ENCODE data around the gene STX1A.

The STX1A gene

DNA sequence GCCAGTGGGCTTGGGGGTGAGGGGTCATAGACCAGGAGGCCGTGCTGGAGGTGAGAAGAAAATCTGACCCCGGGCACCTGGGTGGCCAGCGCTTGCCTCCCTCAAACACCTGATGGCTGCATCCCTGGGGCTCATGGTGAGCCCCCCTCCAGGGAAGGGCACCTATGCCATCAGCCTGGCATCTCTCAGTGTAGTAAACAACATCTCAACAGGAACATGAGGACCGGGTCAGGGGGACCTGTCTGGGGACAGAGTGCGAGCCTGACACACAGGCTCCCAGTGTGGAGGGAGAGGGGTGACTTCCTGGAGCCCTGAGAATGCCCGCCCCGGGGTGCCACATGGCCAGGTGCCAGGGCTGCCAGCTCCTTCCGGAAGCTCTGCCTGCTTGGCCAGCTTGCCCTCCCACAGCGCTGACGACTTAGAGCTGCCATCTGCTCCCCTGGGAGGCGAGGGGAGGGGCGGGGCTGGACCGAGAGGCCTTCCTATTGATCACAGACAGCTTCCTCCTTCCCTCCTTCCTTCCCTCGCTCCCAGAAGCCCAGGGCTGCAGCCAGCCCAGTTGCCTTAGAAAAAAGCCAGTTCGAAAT is 12.3 kb downstream of the STX1A start:
- DNase-seq (ENCODE audit: low spot score) = no peak

DNA sequence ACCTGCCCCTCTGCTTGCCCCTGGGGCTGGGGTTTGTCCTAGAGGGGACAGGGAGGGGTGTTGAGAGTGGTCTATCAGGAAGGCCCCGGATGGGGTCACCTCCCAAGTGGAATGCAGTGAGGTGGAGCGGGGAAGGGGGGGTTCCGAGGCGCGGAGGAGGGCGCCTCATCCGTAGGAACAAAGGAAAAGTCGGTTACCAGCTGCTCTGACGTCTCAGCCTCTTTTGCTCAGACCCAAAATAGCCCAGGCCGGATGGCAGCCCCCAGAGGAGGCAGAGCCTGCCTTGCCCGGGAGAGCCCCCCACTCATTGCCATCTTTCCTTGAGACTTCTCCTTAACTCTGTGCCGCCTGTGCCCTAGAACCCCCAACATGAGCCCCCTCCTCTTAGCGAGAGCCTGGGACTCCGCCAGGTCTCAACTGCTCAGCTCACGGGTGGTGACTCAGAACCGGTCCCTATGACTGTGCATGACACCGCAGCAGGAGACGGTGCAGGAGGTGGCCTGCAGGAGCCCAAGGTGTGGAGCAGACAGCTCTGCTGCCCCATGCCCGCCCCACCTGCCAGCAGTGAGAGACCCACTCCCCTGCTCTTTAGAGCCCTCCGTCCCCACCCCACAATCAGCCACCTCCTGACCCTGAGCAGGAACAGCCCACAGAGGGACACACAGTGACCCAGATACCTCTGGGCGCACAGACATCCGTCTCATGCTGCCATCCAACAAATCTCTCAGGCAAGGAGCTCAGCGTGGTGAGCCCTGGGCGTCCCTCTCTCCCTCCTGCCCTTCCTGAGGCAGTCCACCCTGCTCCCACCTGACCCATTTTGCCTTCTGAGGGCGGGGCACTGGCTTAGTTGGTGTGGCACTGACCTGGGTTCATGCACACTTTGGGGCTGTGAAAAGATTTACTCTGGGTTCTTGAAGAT is 13.1 kb downstream of the STX1A start:
- DNase-seq (ENCODE audit: low spot score) = no peak

DNA sequence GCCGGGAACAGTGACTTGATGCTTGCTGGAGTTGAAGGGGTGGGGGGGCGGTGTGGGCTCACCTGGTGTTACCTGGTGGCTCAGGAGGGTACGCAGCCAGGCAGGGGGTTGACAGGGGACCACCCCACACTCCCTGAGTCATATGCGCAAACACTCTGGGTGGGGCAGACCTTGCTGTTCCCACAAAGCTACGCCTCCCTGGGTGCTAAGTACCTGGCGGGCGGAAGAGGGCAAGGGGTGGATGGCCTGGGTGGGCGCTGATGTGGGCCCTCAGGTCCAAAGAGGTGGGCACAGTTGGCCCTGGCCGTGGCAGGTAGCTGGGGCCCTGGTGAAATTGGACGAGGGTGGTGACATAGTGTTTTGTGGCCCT is 13.9 kb downstream of the STX1A start:
- no peak for DNase-seq (ENCODE audit: low spot score)

DNA sequence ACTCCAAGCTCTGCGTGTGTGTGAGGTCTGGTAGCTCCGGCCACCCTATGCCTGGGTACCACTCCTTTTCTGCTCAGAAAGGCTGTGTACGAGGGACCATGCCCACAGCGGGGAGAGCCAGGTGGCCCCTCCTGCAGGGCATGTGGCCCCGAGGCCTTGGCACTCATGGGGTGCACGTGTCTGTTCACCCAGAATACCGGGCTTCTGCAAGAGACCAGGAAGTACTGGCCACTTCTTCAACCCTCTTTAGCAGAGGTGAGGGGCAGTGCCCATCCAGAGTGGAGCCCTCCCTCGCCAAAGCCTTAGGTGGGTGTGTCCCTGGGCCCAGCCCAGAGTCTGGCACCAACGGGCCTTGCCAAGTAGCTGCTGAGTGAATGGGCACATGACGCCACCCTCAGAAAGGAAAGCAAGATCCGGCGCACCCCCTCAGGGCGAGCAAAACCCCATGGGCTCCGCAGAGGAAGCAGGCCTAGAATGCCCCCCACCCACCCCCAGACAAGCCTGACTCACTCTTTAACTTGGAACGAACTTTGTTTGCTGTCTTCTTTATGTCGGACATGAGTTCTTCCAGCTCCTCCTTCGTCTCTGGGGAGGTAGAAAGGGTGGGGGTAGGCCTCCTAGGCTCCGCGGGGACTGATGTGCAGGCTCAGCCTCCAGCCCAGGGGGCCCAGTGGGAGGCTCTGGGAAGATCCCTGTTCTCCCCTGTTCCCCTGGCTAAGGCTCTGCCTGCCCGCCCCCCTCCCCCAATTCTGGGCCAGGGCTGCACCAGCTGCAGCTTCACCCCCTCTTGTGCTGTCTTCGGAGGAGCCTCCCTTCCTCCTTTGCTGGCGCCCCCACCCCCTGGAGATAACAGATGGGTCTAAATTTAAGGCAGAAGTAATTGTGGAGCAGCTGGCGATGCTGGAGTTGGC is 14.6 kb downstream of the STX1A start:
- no peak for DNase-seq (ENCODE audit: low spot score)

DNA sequence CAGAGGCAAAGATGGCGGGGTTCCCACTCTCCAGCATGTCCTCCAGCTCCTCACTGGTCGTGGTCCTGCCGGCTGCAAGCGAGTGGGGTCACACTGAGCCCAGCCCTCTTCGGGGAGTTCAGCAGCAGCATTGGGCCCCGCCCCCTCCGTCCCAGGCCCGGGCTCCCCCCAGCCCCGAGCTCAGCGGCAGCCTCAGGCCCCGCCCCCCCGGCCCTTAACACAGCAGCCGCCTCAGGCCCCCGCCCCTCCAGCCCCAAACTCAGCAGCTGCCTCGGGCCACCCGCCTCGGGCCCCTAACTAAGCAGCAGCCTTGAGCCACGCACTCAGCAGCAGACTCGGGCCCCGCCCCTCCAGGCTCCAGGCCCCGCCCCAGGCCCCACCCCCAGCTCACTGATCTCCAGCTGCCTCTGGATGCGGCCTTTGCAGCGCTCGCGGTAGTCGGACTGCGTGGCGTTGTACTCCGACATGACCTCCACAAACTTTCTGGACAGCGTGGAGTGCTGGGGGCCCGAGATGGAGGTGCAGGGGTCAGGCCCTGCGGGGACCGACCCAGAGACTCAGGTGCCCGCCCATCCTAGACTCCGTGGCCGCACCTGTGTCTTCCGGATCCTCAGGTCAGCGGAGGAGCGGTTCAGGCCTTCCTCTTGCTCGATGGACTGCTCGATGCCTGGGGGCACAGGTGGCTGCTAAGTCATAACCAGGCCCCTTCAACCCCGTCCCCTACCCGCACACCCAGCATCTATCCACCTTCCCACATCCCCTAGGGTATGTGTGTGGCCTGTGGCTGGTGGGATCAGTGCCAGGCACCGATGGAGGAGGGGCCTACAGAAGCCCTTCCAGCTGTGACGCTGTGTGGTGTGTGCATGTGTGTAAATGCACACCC is 15.5 kb downstream of the STX1A start:
- peak; percentile 30 for DNase-seq (ENCODE audit: low spot score)

GRCh38 chr7:73703225-73703624 is 16.2 kb downstream of the STX1A start:
- no peak for DNase-seq (ENCODE audit: low spot score)

DNA sequence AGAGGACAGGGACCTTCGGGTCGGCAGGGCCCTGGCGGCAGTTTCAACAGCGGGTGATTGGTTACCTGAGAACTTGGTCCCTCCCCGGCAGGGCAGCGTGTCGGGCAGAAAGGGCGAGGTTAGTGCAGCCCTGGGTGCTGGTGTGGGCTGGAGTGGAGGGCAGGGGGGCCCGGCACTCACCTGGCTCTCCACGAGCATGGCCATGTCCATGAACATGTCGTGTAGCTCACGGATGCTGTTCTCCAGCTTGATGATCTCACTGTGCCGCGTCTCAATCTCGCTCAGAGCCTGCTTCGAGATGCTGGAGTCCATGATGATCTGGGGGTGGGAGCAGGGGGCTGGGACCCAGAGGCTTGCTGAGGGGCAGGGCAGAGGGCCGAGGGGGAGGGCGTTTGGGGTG is 16.8 kb downstream of the STX1A start:
- no peak for DNase-seq (ENCODE audit: low spot score)

DNA sequence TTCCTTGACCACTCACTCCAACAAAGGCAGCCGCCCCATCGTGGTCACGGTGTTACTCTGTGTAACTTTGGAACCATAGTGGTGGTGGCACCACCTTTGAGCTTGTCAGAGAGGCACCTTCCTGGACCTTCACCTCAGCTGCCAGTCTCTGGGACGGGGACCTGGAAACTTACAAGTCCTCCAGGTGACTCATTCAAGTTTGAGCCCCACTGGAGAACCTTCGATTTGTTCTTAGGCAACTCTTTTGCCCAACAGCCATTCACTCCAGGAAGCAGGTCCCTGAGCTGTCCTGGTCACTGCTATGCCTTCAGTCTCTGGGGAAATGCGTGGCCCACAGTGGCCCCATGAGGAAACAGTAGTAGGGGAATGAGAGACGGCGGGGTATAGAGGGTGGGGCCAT is 17.2 kb downstream of the STX1A start:
- DNase-seq (ENCODE audit: low spot score) = no peak

- DNase-seq (ENCODE audit: low spot score) = peak; percentile 30
These were observed 18.0 kb downstream of the STX1A start for GRCh38 chr7:73701357-73701995.

DNA sequence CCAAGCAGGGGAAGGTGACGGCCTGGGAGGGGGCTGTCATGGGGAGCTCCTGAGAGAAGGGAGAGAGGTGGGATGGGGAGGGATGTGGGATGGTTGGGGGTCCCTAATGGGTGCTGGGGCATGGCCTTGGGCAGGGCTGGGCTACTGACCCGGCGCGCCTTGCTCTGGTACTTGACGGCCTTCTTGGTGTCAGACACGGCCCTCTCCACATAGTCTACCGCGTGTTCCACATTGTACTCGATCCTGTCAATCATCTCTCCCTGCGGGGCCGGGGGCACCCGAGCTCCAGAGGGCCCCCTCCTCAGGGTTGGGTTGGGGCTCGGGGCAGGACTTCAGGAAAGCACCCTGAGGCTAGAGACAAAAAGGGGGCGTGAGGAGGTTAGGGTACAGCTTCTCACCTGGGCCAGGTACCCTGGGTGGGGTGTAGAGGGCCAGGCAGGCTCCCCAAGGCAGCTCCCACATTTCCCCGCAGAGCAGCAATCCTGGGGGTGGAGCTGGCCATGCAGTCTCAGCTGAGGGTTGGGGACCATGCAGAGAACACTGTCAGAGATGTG is 18.8 kb downstream of the STX1A start:
- no peak for DNase-seq (ENCODE audit: low spot score)

- DNase-seq (ENCODE audit: low spot score) = no peak
These were observed 19.4 kb downstream of the STX1A start for GRCh38 chr7:73700069-73700423.

- no peak for DNase-seq (ENCODE audit: low spot score)
These were observed 19.9 kb downstream of the STX1A start for GRCh38 chr7:73699370-73700068.

- DNase-seq (ENCODE audit: low spot score) = no peak
These were observed 21.1 kb downstream of the STX1A start for GRCh38 chr7:73698410-73698809.

GRCh38 chr7:73696372-73696771 is 23.1 kb downstream of the STX1A start:
- DNase-seq (ENCODE audit: low spot score) = no peak

- no peak for DNase-seq (ENCODE audit: low spot score)
These were observed 28.8 kb downstream of the STX1A start for GRCh38 chr7:73690646-73691045.

DNA sequence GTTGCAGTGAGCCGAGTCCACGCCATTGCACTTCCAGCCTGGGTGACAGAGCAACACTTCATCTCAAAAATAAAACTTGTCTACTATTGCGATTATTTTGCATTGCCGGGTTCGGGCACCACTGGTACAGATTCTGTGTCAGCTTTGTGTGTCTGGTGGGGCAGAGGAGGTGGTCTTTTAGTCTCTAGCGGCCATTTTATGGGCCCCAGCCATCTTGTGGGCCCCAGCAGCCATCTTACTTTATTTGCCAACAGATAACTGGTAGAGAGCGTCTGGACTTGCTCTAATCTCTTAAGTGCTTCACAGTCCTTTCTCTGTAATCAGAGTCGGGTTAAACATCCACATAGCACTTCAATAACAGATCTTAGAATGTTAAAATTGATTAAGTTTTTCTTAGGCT is 31.2 kb downstream of the STX1A start:
- DNase-seq (ENCODE audit: low spot score) = no peak

- DNase-seq (ENCODE audit: low spot score) = no peak
These were observed 34.2 kb downstream of the STX1A start for GRCh38 chr7:73685311-73685710.

DNA sequence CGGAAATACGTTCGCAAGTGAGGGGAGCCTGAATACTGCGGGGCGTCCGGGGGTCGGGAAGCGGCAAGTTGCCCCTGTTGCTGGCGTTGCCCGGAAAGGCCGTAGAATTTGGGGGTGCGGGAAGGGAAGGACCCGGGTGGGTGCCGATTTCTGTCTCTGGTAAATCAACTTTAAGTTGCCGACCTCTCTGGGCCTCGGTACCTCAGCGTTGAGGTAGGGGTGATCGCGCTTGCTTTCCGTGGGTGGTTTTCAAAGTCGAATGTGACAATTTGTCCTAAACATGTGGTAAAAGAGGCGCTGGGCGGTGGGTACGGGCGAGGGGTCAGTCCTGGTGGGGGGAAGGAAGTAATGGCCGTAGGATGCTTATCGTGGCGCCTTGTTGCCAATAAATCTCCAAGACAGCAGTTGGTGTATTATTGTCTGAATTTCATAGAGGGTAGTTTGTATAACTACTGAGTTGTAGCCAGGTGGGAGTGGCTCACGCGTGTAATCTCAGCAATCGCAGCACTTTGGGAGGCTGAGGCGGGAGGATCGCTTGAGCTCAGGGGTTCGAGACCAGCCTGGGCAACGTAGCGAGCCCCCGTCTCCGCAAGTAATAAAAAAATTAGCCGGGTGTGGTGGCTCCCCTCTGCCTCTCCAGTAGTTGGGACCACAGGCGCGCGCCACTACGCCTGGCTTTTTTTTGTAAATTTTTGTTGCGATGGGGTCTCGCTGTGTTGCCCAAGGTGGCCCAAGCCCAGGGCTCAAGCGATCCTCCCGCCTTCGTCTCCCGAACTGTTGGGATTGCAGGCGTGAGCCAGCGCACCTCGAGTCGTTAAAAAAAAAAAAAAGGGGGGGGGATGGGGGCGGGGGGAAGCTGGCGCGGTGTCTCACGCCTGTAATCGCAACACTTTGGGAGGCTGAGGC is 35.4 kb downstream of the STX1A start:
- DNase-seq (ENCODE audit: low spot score) = no peak
